GM20431 (cell line): Measurements from ENCODE around the gene CYP4A11.
"Not testable (repeated sequence)": the region's sequence is repeated elsewhere in the genome, so short reads cannot be mapped to it uniquely, and the experiment has no call there.

Experiments
- in situ Hi-C: fragments of 300-500 bp; cut with MseI, MboI; formaldehyde crosslinking; loops from one replicate; pipeline ENCODE4 v1.15.0; 2020; ENCODE audit warnings: low sequenced_read_pairs; ENCODE audit not compliant: unreplicated experiment

The CYP4A11 gene, protein sequence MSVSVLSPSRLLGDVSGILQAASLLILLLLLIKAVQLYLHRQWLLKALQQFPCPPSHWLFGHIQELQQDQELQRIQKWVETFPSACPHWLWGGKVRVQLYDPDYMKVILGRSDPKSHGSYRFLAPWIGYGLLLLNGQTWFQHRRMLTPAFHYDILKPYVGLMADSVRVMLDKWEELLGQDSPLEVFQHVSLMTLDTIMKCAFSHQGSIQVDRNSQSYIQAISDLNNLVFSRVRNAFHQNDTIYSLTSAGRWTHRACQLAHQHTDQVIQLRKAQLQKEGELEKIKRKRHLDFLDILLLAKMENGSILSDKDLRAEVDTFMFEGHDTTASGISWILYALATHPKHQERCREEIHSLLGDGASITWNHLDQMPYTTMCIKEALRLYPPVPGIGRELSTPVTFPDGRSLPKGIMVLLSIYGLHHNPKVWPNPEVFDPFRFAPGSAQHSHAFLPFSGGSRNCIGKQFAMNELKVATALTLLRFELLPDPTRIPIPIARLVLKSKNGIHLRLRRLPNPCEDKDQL

DNA sequence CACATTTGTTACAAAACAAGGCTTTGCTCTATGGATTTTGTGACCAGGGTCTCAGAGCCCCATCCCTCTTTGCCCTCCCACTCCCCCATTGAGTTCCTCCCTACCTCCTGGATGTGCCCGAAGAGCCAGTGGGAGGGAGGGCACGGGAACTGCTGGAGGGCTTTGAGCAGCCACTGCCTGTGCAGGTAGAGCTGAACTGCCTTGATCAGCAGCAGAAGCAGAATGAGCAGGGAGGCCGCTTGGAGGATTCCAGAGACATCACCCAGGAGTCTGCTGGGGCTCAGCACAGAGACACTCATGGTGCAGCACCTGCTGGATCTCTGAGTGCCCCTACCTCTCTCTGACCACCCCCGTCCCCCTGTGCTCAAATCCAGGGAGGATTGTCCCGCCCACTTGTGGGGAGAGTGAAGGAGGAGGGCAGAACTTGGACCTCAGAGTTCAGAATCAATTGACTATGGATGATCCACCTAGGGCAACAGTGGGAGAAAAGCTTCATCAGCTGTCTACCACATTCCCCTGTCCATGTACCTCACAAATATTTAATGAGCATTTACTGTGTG lies at the start of gene CYP4A11:
CYP4A11 (minus strand) TSS at position 342 of the 560 bp plus-strand sequence; CDS start at position 299, 43 bp downstream.
- in situ Hi-C loops, result no loop called here

DNA sequence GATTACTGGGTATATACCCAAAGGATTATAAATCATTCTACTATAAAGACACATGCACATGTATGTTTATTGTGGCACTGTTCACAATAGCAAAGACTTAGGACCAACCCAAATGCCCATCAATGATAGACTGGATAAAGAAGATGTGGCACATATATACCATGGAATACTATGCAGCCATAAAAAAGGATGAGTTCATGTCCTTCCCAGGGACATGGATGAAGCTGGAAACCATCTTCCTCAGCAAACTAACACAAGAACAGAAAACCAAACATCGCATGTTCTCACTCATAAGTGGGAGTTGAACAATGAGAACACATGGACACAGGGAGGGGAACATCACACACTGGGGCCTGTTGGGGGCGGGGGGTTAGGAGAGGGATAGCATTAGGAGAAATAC lies 49.3 kb upstream of the CYP4A11 start:
- in situ Hi-C loops, result not testable (repeated sequence)

DNA sequence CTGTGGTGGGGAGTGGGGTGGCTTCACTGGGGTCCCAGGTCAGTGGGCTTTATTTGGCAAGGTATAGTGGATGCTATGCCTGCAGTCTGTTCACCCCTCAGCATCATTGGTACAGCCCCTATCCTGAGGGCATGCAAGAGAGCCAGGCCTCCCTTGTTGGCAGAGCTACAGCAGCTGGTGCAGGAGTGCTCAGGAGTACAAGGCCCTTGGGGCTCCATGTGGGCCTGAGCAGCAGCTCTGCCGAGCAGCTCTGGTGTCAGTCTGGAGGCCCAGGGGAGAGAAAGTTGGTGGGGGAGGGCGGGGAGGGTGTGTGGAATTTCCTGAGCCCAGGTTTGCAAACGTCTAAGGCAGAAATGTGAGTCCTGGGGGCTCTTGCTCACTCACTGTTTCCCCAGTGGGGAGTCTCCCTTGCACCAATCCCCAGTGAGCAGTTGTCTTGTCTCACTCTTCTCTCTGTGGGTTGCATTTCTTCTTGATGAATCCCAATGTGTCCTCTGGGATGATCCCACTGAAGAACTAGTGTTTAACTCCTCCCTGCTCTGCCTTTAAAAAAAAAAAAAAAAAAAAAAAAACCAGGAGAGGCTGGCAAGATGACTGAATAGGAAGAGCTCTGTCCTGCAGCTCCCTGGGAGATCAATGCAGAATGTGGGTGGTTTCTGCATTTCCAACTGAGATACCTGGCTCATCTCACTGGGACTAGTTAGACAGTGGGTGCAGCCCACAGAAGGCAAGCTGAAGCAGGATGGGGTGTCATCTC lies 42.7 kb upstream of the CYP4A11 start:
- in situ Hi-C loops, result no loop called here

DNA sequence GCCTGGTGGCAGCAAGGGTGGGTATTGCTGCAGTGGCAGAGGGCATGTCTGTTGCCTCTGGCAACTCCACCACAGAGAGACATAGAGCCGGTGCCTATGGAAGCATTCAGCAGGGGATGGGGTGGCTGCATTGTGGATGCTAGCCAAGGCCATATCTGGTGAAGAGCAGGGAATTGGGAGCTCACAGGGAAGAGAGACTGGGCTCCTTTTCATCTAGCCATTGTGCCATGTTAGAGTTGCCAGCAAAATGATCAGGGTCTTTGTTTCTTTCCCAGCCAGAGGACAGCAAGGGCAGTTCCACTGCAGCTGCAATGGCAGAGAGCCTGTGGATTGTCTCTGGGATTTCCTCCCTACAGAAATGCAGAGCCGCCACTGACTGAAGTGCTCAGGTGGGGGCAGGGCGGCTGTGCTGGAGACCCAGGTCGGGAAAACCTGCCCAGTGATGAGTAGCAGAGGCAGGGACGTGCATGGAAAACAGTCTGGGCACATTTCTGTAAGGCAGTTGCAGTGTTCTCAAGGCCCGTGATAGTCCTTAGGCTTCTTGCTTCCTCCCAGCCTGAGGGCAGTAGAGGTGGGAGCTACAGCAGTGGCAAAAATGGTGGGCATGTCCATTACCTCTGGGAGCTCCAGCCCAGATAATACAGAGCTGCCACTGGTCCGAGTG lies 42.0 kb upstream of the CYP4A11 start:
- in situ Hi-C loops, result no loop called here

DNA sequence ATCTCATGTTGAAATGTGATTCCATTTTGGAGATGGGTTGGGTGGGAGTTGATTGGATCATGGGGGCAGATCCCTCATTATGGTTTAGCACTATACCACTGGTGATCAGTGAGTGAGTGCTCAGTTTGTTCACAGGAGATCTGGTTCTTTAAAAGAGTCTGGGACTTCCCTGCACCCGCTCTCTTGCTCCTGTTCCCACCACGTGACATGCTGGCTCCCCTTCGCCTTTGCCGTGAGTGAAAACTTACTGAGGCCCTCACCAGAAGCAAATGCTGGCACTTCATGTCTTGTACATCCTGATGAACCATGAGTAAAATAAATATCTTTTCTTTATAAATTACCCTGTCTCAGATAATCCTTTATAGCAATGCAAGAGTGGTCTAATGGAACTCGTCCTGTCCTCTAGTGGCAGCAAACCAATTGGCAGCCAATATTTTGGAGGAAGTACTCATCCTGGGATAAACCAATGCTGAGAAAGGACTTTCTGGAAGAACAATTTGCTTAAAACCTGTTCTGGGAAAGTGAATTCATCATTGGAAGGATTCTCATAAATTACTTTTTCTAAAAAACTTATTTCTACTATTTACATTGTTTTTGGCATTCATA lies 27.8 kb upstream of the CYP4A11 start:
- in situ Hi-C loops, result no loop called here

DNA sequence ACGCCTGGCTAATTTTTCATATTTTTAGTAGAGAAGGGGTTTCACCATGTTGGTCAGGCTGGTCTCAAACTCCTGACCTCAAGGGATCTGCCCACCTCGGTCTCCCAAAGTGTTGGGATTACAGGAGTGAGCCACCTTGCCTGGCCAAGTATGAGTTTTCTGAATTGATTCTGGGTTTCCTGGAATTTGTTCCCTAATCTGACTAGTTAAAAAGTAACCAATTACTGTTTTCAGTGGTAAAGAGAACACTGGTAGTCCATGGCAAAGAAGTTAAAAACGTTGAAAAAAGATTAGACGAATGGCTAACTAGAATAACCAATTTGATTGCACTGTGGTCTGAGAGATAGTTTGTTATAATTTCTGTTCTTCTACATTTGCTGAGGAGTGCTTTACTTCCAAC lies 21.0 kb upstream of the CYP4A11 start:
- in situ Hi-C loops, result not testable (repeated sequence)

DNA sequence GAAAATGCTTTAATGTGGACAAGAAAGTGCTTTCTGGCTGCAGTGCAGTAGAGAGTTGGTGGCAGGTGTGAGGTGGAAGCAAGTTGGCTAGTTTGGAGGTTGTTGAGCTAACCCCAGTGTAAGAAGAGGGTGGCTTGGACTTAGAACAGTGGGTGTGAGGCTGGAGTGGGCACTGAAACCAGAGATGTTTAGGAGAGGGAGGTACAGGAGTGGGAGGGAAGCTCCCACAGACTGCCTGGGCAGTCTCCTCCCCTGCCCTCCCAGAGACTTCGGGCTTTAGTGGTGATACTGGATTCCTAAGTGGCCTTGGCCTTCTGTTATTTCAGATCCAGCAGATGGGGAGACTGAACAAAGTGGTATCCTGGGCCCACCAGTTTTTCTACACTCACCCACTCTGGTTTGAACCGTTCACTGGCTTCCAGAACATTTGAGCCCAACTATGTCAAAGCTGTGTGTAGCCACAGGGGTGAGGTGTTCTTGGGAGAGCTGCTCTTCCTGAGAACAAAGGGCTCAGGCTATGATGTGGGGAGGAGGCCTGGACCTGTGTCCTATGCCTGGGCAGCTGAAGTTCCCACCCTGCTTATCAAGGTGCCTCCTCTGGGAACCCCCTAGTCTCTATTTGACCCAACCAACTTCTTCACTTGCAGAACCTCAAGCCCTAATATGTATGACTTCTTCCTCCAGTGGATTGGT lies 19.9 kb upstream of the CYP4A11 start:
- in situ Hi-C loops, result no loop called here

DNA sequence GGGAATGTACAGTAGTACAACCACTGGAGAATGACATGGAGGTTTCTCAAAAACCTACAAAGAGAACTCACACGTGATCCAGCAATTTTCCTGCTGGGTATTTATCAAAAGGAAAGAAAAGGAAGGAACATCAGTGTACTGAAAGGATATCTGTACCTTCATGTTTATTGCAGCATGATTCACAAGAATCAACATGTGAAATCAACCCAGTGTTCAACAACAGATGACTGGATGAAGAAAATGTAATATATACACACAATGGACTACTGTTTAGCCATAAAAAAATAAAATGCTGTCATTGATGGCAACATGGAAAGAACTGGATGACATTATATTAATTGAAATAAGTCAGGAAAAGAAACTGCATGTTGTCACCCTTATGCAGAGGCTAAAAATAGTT lies 19.0 kb upstream of the CYP4A11 start:
- in situ Hi-C loops, result no loop called here

DNA sequence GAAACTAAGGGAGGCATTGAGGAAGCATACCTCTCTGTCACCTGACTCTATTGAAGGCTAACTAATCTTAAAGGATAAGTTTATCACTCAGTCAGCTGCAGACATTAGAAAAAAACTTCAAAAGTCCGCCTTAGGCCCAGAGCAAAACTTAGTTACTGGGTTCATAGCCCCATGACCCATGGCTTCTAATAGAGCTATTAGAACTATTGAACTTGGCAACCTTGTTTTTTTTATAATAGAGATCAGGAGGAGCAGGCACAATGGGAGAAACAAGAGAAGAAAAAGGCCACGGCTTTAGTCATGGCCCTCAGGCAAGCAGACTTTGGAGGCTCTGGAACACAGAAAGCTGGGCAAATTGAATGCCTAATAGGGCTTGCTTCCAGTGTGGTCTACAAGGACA lies 13.8 kb upstream of the CYP4A11 start:
- in situ Hi-C loops, result not testable (repeated sequence)

DNA sequence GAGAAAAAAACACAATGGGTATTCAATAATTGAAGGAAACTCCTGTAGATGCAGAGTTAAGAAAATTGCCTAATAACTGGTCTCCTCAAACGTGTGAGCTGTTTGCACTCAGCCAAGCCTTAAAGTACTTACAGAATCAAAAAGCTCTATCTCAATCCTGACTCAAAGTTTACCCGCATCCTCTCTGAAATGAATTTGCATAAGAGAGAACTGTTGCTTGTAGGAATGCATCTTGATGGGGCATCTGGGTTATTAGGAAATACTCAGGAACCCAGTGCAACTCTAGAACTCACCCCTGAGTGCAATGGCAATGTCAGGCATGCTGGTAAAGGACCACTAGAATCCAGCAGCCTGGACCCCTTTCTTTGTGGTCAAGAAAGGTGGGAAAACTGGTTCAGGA lies 12.6 kb upstream of the CYP4A11 start:
- in situ Hi-C loops, result not testable (repeated sequence)

DNA sequence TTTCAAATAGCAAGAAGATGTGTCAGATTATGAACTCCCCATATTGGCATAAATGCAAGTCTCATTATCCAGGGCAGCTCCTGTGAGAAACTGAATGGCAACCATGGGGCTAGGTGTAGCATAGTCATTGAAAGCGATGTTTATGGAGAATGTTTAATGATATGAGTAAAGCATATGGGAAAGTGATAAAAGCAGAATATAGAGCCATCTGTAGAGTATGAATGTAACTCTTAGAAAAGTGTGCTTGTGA lies 8.1 kb upstream of the CYP4A11 start:
- in situ Hi-C loops, result not testable (repeated sequence)

DNA sequence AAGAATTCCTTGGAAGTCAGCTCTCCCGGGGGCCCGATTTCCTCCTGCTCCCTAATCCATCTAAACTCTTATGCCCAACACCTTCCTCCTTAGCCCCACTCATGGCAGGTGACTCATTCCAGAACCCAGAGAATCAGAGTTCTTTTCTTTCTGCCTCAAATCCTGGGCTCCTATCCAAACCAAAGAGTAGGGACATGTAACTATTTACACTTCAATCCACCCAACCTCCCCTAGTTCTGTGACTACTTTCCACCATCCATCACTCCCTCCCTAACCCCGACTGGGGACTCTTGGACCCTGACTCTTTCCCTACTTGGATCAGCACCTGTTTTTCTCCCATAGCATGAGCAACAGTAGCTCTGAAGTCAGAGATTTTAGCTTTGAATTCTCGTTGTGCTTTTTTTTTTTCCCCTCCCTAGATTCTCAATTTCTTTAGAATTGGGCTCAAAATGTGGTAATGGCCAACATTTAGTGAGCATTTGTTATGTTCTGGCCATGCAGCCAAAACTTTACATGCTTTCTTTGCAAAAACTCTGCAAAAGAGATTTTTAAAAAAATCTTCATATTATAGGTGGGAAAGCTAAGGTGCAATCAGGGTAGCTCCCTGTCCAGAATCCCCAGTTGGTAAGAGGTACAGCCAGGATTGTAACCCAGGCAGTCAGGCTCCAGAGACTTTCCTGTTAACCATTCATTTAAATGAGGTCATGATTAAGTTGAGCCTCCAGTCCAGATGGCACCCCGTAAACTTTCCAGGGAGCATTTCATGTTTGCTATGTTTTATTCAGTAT lies 7.5 kb upstream of the CYP4A11 start:
- in situ Hi-C loops, result no loop called here

DNA sequence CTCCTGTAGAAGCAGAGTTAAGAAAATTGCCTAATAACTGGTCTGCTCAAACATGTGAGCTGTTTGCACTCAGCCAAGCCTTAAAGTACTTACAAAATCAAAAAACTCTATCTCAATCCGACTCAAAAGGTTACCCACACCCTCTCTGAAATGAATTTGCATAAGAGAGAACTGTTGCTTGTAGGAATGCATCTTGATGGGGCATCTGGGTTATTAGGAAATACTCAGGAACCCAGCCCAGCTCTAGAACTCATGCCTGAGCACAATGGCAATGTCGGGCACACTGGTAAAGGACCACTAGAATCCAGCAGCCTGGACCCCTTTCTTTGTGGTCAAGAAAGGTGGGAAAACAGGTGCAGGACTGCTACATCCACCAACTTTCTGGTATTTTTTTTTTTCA lies 6.4 kb upstream of the CYP4A11 start:
- in situ Hi-C loops, result not testable (repeated sequence)

DNA sequence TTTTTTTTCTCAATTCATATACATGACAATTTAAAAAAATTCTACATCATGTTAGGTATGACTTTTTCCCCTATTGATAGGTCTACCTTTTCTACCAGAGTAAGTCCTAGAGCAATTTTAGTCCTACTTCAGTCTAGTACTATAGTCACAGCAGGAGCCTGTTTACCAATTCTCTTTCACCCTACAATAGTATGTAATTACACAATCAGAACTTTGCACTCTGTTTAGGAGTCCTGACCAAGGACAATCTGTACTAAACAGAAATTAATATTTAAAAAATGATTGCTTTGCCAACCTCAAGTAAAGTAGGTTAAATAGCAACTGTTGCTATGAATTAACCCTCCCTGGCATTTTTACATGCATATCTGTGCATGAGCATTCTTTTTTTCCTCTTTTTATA lies 810 bp upstream of the CYP4A11 start:
- in situ Hi-C loops, result no loop called here

DNA sequence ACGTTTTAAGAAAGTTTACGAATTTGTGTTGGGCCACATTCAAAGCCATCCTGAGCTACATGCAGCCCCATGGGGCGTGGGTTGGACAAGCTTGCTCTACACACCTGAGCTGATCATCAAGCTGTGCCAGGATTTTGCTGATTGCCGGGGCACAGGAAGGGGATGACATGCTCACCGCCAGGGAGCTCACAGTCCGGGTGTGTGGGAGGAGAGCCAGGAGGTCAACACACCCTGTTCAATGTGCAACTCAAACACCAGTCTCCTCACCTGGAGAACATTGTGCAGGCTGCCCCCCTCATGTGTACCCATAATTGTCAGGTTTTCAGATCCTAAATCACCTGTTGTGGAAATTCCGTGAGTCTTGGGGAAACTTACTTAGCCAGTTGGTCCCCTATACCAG lies 969 bp downstream of the CYP4A11 start:
- in situ Hi-C loops, result no loop called here

- in situ Hi-C loops, result no loop called here
Measured at GRCh38 chr1:46937270-46937669, 4.0 kb downstream of the CYP4A11 start.

- in situ Hi-C loops, result no loop called here
Measured at GRCh38 chr1:46936788-46937187, 4.5 kb downstream of the CYP4A11 start.

DNA sequence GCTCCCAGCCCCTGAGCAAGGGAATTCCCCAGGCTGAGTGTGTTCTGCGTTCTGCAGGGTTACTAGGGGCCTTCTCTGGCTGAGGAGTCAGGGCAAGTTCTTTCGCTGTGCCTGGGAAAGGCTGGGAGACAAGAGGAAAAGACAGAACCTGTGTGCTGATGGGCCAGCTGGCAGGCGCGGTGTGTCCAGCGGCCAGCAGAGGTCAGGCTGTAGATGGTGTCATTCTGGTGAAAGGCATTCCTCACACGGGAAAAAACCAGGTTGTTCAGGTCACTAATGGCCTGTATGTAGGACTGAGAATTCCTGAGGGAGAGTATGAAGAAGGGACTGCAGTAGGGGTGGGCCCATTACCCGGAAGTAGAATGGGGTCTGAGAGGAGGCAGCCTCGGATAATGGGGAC lies 6.4 kb downstream of the CYP4A11 start:
- in situ Hi-C loops, result not testable (repeated sequence)

GRCh38 chr1:46932020-46932419 lies 9.3 kb downstream of the CYP4A11 start:
- in situ Hi-C loops, result not testable (repeated sequence)
